ENCODE measurements around the gene NCAPD2.

The NCAPD2 gene

GRCh38 chr12:6507102-6507998, 13.4 kb downstream of the NCAPD2 start:
- no peak overlapping the region for H3K14ac ChIP-seq (ENCODE audit: low read length in 2 of 2)
- H3K9ac ChIP-seq (ENCODE audit: low read length), result no peak overlapping the region
- H3K4me2 ChIP-seq (ENCODE audit: low read length, poor library complexity, severe bottlenecking), result no peak overlapping the region
- no peak overlapping the region for H3K4me3 ChIP-seq (ENCODE audit: insufficient read depth in 1 of 2, low read depth in 1 of 2, low read length in 2 of 2)
- peak overlapping the region; percentile 70 for H4K8ac ChIP-seq (ENCODE audit: low read length)
- peak overlapping the region in 1 of 2 experiments; percentile 1 for H2BK12ac ChIP-seq (ENCODE audit: low read length in 2 of 2)
- H2BK120ac ChIP-seq (ENCODE audit: low read depth, low read length), result peak overlapping the region; percentile 77
- H2AK5ac ChIP-seq (ENCODE audit: low read length, severe bottlenecking), result peak overlapping the region; percentile 71
- peaks cover 30% of the 10 kb centered on the region for H3K79me1 ChIP-seq (replicated peaks; ENCODE audit: low read length, poor library complexity, severe bottlenecking)
- H4K91ac ChIP-seq (ENCODE audit: low read length), result peak overlapping the region; percentile 47
- no peak for DNase-seq
- H3K23ac ChIP-seq (ENCODE audit: low read length in 2 of 2), result no peak overlapping the region
- H3K4ac ChIP-seq (ENCODE audit: low read depth in 1 of 2, low read length in 2 of 2), result peak overlapping the region in 1 of 2 experiments; percentile 80
- peaks cover 16 to 38% of the 10 kb centered on the region in 2 experiments for H3K36me3 ChIP-seq (ENCODE audit: control insufficient read depth in 1 of 2, insufficient read depth in 2 of 2, low read depth in 1 of 2, low read length in 2 of 2)
- peak overlapping the region; percentile 4 for H2AFZ ChIP-seq (ENCODE audit: low read depth, low read length)
- 82% methylated on average over 11 of the region's 12 CpGs for WGBS
- peaks cover 4% of the 10 kb centered on the region for H3K4me1 ChIP-seq (ENCODE audit: control insufficient read depth, insufficient read depth, low read depth, low read length)
- H3K27ac ChIP-seq (ENCODE audit: low read length, poor library complexity, severe bottlenecking), result peak overlapping the region; percentile 86
- H3K9me3 ChIP-seq (ENCODE audit: control insufficient read depth, low read length), result no peaks in the 10 kb centered on the region
- peak overlapping the region; percentile 84 for H2BK5ac ChIP-seq (ENCODE audit: low read depth, low read length, poor library complexity, severe bottlenecking)
- H2BK15ac ChIP-seq (ENCODE audit: low read depth, poor library complexity, severe bottlenecking), result peak overlapping the region; percentile 23
- H3K18ac ChIP-seq (ENCODE audit: low read depth in 1 of 2, low read length in 2 of 2), result peak overlapping the region in 1 of 2 experiments; percentile 18
- H3K27me3 ChIP-seq (ENCODE audit: control insufficient read depth in 1 of 2, insufficient read depth in 1 of 2, low read length in 2 of 2), result no peaks in the 10 kb centered on the region

GRCh38 chr12:6508087-6508486, 14.2 kb downstream of the NCAPD2 start:
- peak overlapping the region; percentile 34 to 54 for H3K18ac ChIP-seq (ENCODE audit: low read depth in 1 of 2, low read length in 2 of 2)
- H2BK120ac ChIP-seq (ENCODE audit: low read depth, low read length), result peak overlapping the region; percentile 77
- H3K4me3 ChIP-seq (ENCODE audit: insufficient read depth in 1 of 2, low read depth in 1 of 2, low read length in 2 of 2), result no peak overlapping the region
- no peak for DNase-seq
- peak overlapping the region in 1 of 2 experiments; percentile 20 for H2BK12ac ChIP-seq (ENCODE audit: low read length in 2 of 2)
- no peak overlapping the region for H2BK15ac ChIP-seq (ENCODE audit: low read depth, poor library complexity, severe bottlenecking)
- no peak overlapping the region for H3K14ac ChIP-seq (ENCODE audit: low read length in 2 of 2)
- no peak overlapping the region for H3K23ac ChIP-seq (ENCODE audit: low read length in 2 of 2)
- H2AFZ ChIP-seq (ENCODE audit: low read depth, low read length), result no peak overlapping the region
- peaks cover 18 to 42% of the 10 kb centered on the region in 2 experiments for H3K36me3 ChIP-seq (ENCODE audit: control insufficient read depth in 1 of 2, insufficient read depth in 2 of 2, low read depth in 1 of 2, low read length in 2 of 2)
- H4K91ac ChIP-seq (ENCODE audit: low read length), result peak overlapping the region; percentile 18
- no peaks in the 10 kb centered on the region for H3K27me3 ChIP-seq (ENCODE audit: control insufficient read depth in 1 of 2, insufficient read depth in 1 of 2, low read length in 2 of 2)
- no peaks in the 10 kb centered on the region for H3K9me3 ChIP-seq (ENCODE audit: control insufficient read depth, low read length)
- H3K27ac ChIP-seq (ENCODE audit: low read length, poor library complexity, severe bottlenecking), result peak overlapping the region; percentile 86
- H3K79me1 ChIP-seq (replicated peaks; ENCODE audit: low read length, poor library complexity, severe bottlenecking), result peaks cover 36% of the 10 kb centered on the region
- no peak overlapping the region for H3K9ac ChIP-seq (ENCODE audit: low read length)
- WGBS, result 83% methylated on average over 7 of the region's 7 CpGs
- no peak overlapping the region for H3K4me2 ChIP-seq (ENCODE audit: low read length, poor library complexity, severe bottlenecking)
- peak overlapping the region; percentile 84 for H2BK5ac ChIP-seq (ENCODE audit: low read depth, low read length, poor library complexity, severe bottlenecking)
- peaks cover 5% of the 10 kb centered on the region for H3K4me1 ChIP-seq (ENCODE audit: control insufficient read depth, insufficient read depth, low read depth, low read length)
- no peak overlapping the region for H4K8ac ChIP-seq (ENCODE audit: low read length)
- peak overlapping the region; percentile 43 for H2AK5ac ChIP-seq (ENCODE audit: low read length, severe bottlenecking)
- peak overlapping the region in 1 of 2 experiments; percentile 80 for H3K4ac ChIP-seq (ENCODE audit: low read depth in 1 of 2, low read length in 2 of 2)

- H3K4me3 ChIP-seq (ENCODE audit: insufficient read depth in 1 of 2, low read depth in 1 of 2, low read length in 2 of 2), result no peak overlapping the region
- H3K36me3 ChIP-seq (ENCODE audit: control insufficient read depth in 1 of 2, insufficient read depth in 2 of 2, low read depth in 1 of 2, low read length in 2 of 2), result peaks cover 61 to 82% of the 10 kb centered on the region in 2 experiments
- H3K4me2 ChIP-seq (ENCODE audit: low read length, poor library complexity, severe bottlenecking), result no peak overlapping the region
- no peak overlapping the region for H3K4ac ChIP-seq (ENCODE audit: low read depth in 1 of 2, low read length in 2 of 2)
- no peak overlapping the region for H3K27ac ChIP-seq (ENCODE audit: low read length, poor library complexity, severe bottlenecking)
- 96% methylated on average over 2 of the region's 3 CpGs for WGBS
- no peak for DNase-seq
- no peak overlapping the region for H2BK12ac ChIP-seq (ENCODE audit: low read length in 2 of 2)
- no peak overlapping the region for H3K9ac ChIP-seq (ENCODE audit: low read length)
- no peak overlapping the region for H2AK5ac ChIP-seq (ENCODE audit: low read length, severe bottlenecking)
- no peak overlapping the region for H4K91ac ChIP-seq (ENCODE audit: low read length)
- no peaks in the 10 kb centered on the region for H3K27me3 ChIP-seq (ENCODE audit: control insufficient read depth in 1 of 2, insufficient read depth in 1 of 2, low read length in 2 of 2)
- H3K4me1 ChIP-seq (ENCODE audit: control insufficient read depth, insufficient read depth, low read depth, low read length), result no peaks in the 10 kb centered on the region
- no peak overlapping the region for H2BK120ac ChIP-seq (ENCODE audit: low read depth, low read length)
- H2AFZ ChIP-seq (ENCODE audit: low read depth, low read length), result no peak overlapping the region
- H4K8ac ChIP-seq (ENCODE audit: low read length), result no peak overlapping the region
- no peak overlapping the region for H2BK15ac ChIP-seq (ENCODE audit: low read depth, poor library complexity, severe bottlenecking)
- H2BK5ac ChIP-seq (ENCODE audit: low read depth, low read length, poor library complexity, severe bottlenecking), result no peak overlapping the region
- no peak overlapping the region for H3K14ac ChIP-seq (ENCODE audit: low read length in 2 of 2)
- no peak overlapping the region for H3K18ac ChIP-seq (ENCODE audit: low read depth in 1 of 2, low read length in 2 of 2)
- H3K9me3 ChIP-seq (ENCODE audit: control insufficient read depth, low read length), result no peaks in the 10 kb centered on the region
- peaks cover 21% of the 10 kb centered on the region for H3K79me1 ChIP-seq (replicated peaks; ENCODE audit: low read length, poor library complexity, severe bottlenecking)
- no peak overlapping the region for H3K23ac ChIP-seq (ENCODE audit: low read length in 2 of 2)
Observed at GRCh38 chr12:6520186-6520585, 26.3 kb downstream of the NCAPD2 start.

- no peak overlapping the region for H2BK12ac ChIP-seq (ENCODE audit: low read length in 2 of 2)
- H2AK5ac ChIP-seq (ENCODE audit: low read length, severe bottlenecking), result no peak overlapping the region
- no peak overlapping the region for H3K9ac ChIP-seq (ENCODE audit: low read length)
- H2AFZ ChIP-seq (ENCODE audit: low read depth, low read length), result no peak overlapping the region
- H2BK15ac ChIP-seq (ENCODE audit: low read depth, poor library complexity, severe bottlenecking), result no peak overlapping the region
- H4K91ac ChIP-seq (ENCODE audit: low read length), result no peak overlapping the region
- H3K79me1 ChIP-seq (replicated peaks; ENCODE audit: low read length, poor library complexity, severe bottlenecking), result peaks cover 24% of the 10 kb centered on the region
- no peak for DNase-seq
- no peak overlapping the region for H3K4ac ChIP-seq (ENCODE audit: low read depth in 1 of 2, low read length in 2 of 2)
- H3K4me2 ChIP-seq (ENCODE audit: low read length, poor library complexity, severe bottlenecking), result no peak overlapping the region
- no peaks in the 10 kb centered on the region for H3K4me1 ChIP-seq (ENCODE audit: control insufficient read depth, insufficient read depth, low read depth, low read length)
- H3K27ac ChIP-seq (ENCODE audit: low read length, poor library complexity, severe bottlenecking), result no peak overlapping the region
- no peak overlapping the region for H3K4me3 ChIP-seq (ENCODE audit: insufficient read depth in 1 of 2, low read depth in 1 of 2, low read length in 2 of 2)
- no peak overlapping the region for H2BK5ac ChIP-seq (ENCODE audit: low read depth, low read length, poor library complexity, severe bottlenecking)
- WGBS, result 86% methylated on average over 9 of the region's 10 CpGs
- H3K23ac ChIP-seq (ENCODE audit: low read length in 2 of 2), result no peak overlapping the region
- no peak overlapping the region for H3K18ac ChIP-seq (ENCODE audit: low read depth in 1 of 2, low read length in 2 of 2)
- no peaks in the 10 kb centered on the region for H3K27me3 ChIP-seq (ENCODE audit: control insufficient read depth in 1 of 2, insufficient read depth in 1 of 2, low read length in 2 of 2)
- H3K9me3 ChIP-seq (ENCODE audit: control insufficient read depth, low read length), result no peaks in the 10 kb centered on the region
- H3K36me3 ChIP-seq (ENCODE audit: control insufficient read depth in 1 of 2, insufficient read depth in 2 of 2, low read depth in 1 of 2, low read length in 2 of 2), result peaks cover 70 to 87% of the 10 kb centered on the region in 2 experiments
- H4K8ac ChIP-seq (ENCODE audit: low read length), result no peak overlapping the region
- H3K14ac ChIP-seq (ENCODE audit: low read length in 2 of 2), result no peak overlapping the region
- H2BK120ac ChIP-seq (ENCODE audit: low read depth, low read length), result no peak overlapping the region
Observed at GRCh38 chr12:6522193-6522592, 28.3 kb downstream of the NCAPD2 start.

All from mesenchymal stem cell (in vitro differentiated cells and primary cell).